Measurements from ENCODE around the gene BCAS1.
"Not testable (repeated sequence)": the region's sequence is repeated elsewhere in the genome, so short reads cannot be mapped to it uniquely, and the experiment has no call there.

The BCAS1 gene

GRCh38 chr20:53938739-53939138 is 131.7 kb downstream of the BCAS1 start:
- no peak for DNase-seq

GRCh38 chr20:53937929-53938367 is 132.4 kb downstream of the BCAS1 start:
- DNase-seq: no peak

GRCh38 chr20:53937339-53937741 is 133.1 kb downstream of the BCAS1 start:
- no peak for DNase-seq

GRCh38 chr20:53935344-53936084 is 134.9 kb downstream of the BCAS1 start:
- no peak for DNase-seq

- DNase-seq: no peak
Observed at GRCh38 chr20:53934421-53935343, 135.7 kb downstream of the BCAS1 start.

- DNase-seq: no peak
Observed at GRCh38 chr20:53933232-53933846, 137.1 kb downstream of the BCAS1 start.

- not testable (repeated sequence) for DNase-seq
Observed at GRCh38 chr20:53932655-53933192, 137.7 kb downstream of the BCAS1 start.

- DNase-seq: no peak
Observed at GRCh38 chr20:53931597-53931996, 138.8 kb downstream of the BCAS1 start.

- DNase-seq: no peak
Observed at GRCh38 chr20:53930651-53931504, 139.5 kb downstream of the BCAS1 start.

GRCh38 chr20:53929974-53930650 is 140.3 kb downstream of the BCAS1 start:
- no peak for DNase-seq

GRCh38 chr20:53929399-53929798 is 141.0 kb downstream of the BCAS1 start:
- no peak for DNase-seq

GRCh38 chr20:53927990-53928389 is 142.4 kb downstream of the BCAS1 start:
- no peak for DNase-seq

- DNase-seq: no peak
Observed at GRCh38 chr20:53926428-53927028, 143.9 kb downstream of the BCAS1 start.

- DNase-seq: no peak
Observed at GRCh38 chr20:53925651-53926401, 144.6 kb downstream of the BCAS1 start.

- no peak for DNase-seq
Observed at GRCh38 chr20:53923566-53924369, 146.6 kb downstream of the BCAS1 start.

GRCh38 chr20:53922901-53923314 is 147.5 kb downstream of the BCAS1 start:
- no peak for DNase-seq

- no peak for DNase-seq
Observed at GRCh38 chr20:53921443-53921973, 148.9 kb downstream of the BCAS1 start.

- DNase-seq: no peak
Observed at GRCh38 chr20:53920647-53921245, 149.6 kb downstream of the BCAS1 start.

- no peak for DNase-seq
Observed at GRCh38 chr20:53919886-53920285, 150.5 kb downstream of the BCAS1 start.

All from NCI-H748 treated with DMSO at 0.1 percent for 48 hours (cell line).